Measurements from ENCODE around the gene TMEM242.

DNA sequence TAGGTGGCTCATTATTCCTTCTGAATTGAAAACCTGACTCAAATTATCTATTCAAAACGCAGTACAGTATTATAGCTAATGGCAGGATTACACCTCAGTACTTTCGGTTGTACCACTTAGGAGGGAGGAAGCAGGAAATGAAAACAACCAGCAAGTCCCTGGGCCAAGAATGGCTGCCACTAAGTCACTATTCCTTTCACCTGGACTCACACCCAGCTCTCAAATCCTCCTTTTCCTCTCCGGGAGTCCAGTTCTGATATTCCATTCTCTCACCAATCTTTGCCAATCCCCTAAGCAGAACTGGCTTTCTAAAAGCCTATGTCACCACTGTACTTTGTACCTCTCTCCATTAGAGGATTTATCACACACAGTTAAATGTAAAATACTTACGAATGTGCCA lies 20.6 kb downstream of the TMEM242 start:
- no peak for TF ChIP-seq EZH2 (IDR thresholded peaks at IDR 0.05; ENCODE audit: insufficient read depth, poor library complexity, severe bottlenecking)
- TF ChIP-seq EZH2phosphoT487 (IDR thresholded peaks at IDR 0.05; ENCODE audit: insufficient read depth, low read depth), result no peak
